Uterus (tissue), 2 donors: ENCODE data around the gene PDZD8.

Source experiments
- POLR2A ChIP-seq, 2 donors: fragments of 450-650 bp; IDR thresholded peaks; one replicate each; pipeline ENCODE4 v1.6.1; 2016; ENCODE audit warnings: antibody characterized with exemption in 2 of 2, mild to moderate bottlenecking in 1 of 2, moderate library complexity in 1 of 2
- TF ChIP-seq, protein P1 (sequence below), 4 experiments: fragments of 200-600 bp in 2 of 4; fragments of 450-650 bp in 2 of 4; sonication (generic) in 2 of 4; IDR thresholded peaks; one replicate each; pipeline ENCODE4 v1.5.1; 2016 to 2019; ENCODE audit warnings: antibody characterized with exemption in 4 of 4, mild to moderate bottlenecking in 2 of 4, moderate library complexity in 1 of 4

DNA sequence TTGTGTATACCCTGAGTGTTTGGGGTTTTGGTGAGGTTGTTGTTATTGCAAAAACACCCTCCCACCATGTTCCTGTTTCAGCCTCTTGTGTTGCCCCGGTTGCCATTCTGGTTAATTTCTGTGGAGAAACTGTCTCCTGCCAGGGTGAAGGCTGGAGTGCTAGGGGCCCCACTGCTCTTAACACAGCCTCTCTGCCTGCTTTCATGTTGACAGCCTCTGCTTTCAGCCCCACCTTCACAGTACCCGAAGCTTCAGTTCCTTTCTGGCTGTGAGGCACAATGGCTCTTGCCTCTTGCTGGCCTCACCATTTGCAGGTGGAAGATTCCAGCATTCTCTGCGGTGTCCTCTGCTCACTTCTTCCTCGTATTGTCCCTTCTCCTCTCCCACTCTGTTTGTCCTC, 115.2 kb downstream of the PDZD8 start:
- TF ChIP-seq, protein P1, sequence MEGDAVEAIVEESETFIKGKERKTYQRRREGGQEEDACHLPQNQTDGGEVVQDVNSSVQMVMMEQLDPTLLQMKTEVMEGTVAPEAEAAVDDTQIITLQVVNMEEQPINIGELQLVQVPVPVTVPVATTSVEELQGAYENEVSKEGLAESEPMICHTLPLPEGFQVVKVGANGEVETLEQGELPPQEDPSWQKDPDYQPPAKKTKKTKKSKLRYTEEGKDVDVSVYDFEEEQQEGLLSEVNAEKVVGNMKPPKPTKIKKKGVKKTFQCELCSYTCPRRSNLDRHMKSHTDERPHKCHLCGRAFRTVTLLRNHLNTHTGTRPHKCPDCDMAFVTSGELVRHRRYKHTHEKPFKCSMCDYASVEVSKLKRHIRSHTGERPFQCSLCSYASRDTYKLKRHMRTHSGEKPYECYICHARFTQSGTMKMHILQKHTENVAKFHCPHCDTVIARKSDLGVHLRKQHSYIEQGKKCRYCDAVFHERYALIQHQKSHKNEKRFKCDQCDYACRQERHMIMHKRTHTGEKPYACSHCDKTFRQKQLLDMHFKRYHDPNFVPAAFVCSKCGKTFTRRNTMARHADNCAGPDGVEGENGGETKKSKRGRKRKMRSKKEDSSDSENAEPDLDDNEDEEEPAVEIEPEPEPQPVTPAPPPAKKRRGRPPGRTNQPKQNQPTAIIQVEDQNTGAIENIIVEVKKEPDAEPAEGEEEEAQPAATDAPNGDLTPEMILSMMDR (IDR thresholded peaks at IDR 0.05), result no peak
- no peak for TF ChIP-seq POLR2A (IDR thresholded peaks at IDR 0.05)
